NOMO-1 (cell line): Measurements from ENCODE around the gene SLC1A3.

Source experiments
- DNase-seq, 2 experiments: peaks; one replicate each; lab custom pipeline; 2025; ENCODE audit not compliant: unreplicated experiment in 2 of 2; lab: John Stamatoyannopoulos, UW

Gene SLC1A3

GRCh38 chr5:36682499-36682898 lies 76.1 kb downstream of the SLC1A3 start:
- DNase-seq: no peak

GRCh38 chr5:36683821-36684434 lies 77.5 kb downstream of the SLC1A3 start:
- DNase-seq: peak; percentile 89 to 91

GRCh38 chr5:36685631-36686288 lies 79.4 kb downstream of the SLC1A3 start:
- DNase-seq: peak; percentile 85 to 99

- no peak for DNase-seq
These were observed 80.5 kb downstream of the SLC1A3 start for GRCh38 chr5:36686881-36687280.

- peak; percentile 50 to 58 for DNase-seq
These were observed 82.3 kb downstream of the SLC1A3 start for GRCh38 chr5:36688722-36689121.

- DNase-seq: peak; percentile 33 to 46
These were observed 82.8 kb downstream of the SLC1A3 start for GRCh38 chr5:36689225-36689624.

- peak; percentile 93 to 96 for DNase-seq
These were observed 83.9 kb downstream of the SLC1A3 start for GRCh38 chr5:36690041-36690961.

GRCh38 chr5:36691226-36691625 lies 84.8 kb downstream of the SLC1A3 start:
- DNase-seq: peak; percentile 35 to 77

GRCh38 chr5:36691696-36692371 lies 85.4 kb downstream of the SLC1A3 start:
- peak in 1 of 2 experiments; percentile 38 for DNase-seq

GRCh38 chr5:36692791-36693763 lies 86.7 kb downstream of the SLC1A3 start:
- peak; percentile 91 to 94 for DNase-seq

- no peak for DNase-seq
These were observed 87.9 kb downstream of the SLC1A3 start for GRCh38 chr5:36694351-36694750.

GRCh38 chr5:36696059-36696673 lies 89.8 kb downstream of the SLC1A3 start:
- peak; percentile 25 to 56 for DNase-seq

GRCh38 chr5:36698031-36698430 lies 91.6 kb downstream of the SLC1A3 start:
- DNase-seq: no peak

GRCh38 chr5:36701085-36701698 lies 94.8 kb downstream of the SLC1A3 start:
- DNase-seq: peak; percentile 91 to 99

- no peak for DNase-seq
These were observed 96.9 kb downstream of the SLC1A3 start for GRCh38 chr5:36703245-36703860.

- no peak for DNase-seq
These were observed 97.7 kb downstream of the SLC1A3 start for GRCh38 chr5:36704131-36704530.

GRCh38 chr5:36705055-36705454 lies 98.6 kb downstream of the SLC1A3 start:
- DNase-seq: no peak

- no peak for DNase-seq
These were observed 100.3 kb downstream of the SLC1A3 start for GRCh38 chr5:36706662-36707061.
